Measurements from ENCODE around the gene PRPF6.
"Not testable (repeated sequence)": the region's sequence is repeated elsewhere in the genome, so short reads cannot be mapped to it uniquely, and the experiment has no call there.

PRPF6 gene

DNA sequence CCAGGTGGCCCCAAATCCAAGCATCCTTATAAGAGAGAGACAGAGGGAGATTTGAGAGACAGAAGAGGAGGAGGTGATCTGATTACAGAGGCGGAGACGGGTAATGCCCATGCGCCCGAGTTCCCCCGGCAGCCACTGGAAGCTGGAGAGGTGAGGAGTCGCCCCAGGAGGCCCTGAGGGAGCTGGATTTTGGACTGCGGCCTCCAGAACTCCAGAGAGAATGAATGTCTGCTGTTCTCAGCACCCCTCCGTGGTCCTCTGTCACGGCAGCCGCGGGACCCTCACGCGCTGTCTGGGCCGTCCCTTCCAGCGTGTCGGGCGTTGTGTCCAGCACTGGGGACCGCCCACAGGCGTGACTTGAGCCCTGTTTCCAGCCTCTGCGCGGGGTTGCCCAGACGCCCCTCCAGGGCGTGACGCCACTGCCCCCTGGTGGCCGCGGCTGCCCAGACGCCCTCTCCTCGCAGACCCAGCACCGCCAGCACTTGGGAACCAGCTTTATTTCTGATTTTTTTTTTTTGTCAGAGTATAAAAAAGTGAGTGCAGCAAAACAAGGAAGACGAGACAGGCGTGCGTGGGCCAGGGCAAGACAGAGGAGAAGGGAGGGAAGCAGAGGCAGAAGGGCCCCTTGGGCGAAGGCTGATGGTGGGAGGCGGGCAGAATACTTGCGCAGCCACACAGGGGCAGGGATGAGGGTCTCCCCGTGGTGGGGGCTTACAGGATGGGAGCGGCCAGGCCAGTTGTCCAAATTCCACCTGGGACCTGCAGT lies 7.1 kb upstream of the PRPF6 start:
- no peak for DNase-seq (ENCODE audit: low read depth, low spot score)

- no peak for DNase-seq (ENCODE audit: low read depth, low spot score)
These were observed 6.3 kb upstream of the PRPF6 start for GRCh38 chr20:63974402-63975200.

GRCh38 chr20:63976511-63976910 lies 4.4 kb upstream of the PRPF6 start:
- not testable (repeated sequence) for DNase-seq (ENCODE audit: low read depth, low spot score)

DNA sequence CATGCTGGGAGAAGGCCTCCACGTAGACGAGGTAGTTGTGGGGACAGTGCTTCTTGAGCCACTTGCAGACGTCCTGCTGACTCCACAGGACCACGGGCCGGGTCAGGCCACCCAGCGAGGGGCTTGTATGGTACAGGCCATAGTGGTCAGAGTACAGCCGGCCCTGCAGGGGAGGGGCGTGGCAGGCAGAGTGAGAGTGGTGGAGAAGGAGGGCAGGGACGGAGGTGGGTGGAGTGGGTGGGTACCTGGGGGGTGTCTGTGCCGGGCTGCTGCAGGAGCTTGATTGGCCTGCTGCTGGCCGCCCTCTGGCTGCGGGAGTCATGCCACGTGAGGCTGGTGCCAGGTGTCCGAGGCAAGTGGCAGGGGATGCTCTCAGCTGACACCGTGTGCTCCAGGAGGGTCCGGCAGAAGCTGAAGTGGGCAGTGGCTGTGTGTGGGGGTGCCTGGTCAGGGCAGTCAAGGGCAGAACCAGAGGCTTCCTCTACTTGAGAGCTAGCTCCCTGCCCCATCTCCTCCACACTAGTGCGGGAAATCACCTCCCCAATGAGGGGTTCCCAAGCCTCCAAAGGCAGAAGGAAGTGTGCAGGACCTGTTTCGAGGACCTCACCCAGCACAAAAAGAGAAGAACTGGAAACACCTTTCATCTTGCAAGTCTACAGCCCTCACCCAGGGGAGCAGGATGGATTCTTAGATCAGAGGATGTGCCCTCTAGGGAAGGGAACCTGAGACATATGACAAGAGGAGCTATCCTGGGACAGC lies 3.8 kb upstream of the PRPF6 start:
- DNase-seq (ENCODE audit: low read depth, low spot score), result no peak

GRCh38 chr20:63977739-63978276 lies 3.1 kb upstream of the PRPF6 start:
- DNase-seq (ENCODE audit: low read depth, low spot score), result no peak

- no peak for DNase-seq (ENCODE audit: low read depth, low spot score)
These were observed 2.4 kb upstream of the PRPF6 start for GRCh38 chr20:63978319-63979228.

- DNase-seq (ENCODE audit: low read depth, low spot score), result no peak
These were observed 1.7 kb upstream of the PRPF6 start for GRCh38 chr20:63979229-63979556.

DNA sequence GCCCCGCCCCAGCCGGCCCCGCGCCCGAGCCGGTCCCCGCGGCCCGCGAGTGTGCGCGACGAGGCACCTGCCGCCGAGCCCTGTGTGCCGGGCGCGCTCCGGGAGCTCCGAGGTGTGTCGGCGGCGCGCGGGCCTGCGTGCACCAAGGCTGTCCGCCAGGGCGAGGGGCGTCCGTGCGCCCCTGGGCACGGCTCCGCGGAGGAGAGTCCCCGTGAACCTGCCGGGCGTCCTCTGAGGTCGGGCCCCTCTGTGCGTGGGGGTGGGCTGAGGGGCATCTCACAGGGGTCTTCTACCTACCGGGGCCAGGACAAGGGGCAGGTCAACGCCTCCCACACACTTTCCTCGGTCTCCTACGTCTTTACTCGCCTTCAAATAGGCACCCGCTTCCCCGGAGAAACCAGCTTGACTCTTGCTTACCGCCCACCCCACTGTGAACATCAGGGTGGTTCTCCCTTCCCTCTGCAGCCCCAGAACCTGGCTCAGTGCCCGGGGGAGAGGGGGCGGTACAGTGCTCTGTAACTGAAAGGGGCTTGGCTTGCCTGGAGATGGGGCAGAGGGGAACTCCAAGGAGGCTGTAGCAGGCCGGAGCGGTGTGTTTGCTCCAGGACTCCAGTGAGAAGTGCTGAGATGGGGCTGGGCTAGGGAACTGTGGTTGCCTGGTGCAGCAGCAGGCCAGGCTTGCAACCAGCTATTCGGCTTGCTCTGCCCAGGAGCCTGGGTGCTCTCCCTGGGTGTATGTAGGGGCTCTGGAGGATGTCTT lies 1.2 kb upstream of the PRPF6 start, which contains the start of gene SAMD10:
Gene SAMD10, minus strand, starts transcription at position 86 of the 760 bp plus-strand sequence. CDS start 175 bp downstream, outside the sequence.
- DNase-seq (ENCODE audit: low read depth, low spot score), result no peak

DNA sequence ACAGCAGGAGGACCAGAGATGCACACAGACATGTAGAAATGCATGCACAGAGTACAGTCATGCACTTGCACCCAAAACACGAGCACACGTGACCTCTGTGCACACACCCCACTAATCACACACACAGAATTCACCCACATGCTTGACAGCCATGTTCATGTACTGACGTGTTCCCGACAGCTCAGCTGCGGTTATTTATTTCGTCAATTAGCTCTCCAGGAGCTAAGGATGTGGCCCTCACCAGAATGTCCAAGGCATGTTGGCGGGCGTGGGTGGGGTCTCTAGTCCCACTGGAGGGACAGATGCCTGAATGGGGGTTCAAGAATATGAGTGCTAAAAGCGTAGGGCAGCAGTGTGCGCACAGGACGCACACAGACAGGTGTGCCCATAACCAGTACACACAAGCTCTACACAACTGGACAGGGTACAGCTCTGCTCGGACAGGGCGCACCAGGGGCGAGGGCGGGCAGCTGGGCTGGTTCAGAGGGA lies 571 bp upstream of the PRPF6 start:
- DNase-seq (ENCODE audit: low read depth, low spot score), result no peak

- no peak for DNase-seq (ENCODE audit: low read depth, low spot score)
These were observed 2.0 kb downstream of the PRPF6 start for GRCh38 chr20:63982937-63983336.

DNA sequence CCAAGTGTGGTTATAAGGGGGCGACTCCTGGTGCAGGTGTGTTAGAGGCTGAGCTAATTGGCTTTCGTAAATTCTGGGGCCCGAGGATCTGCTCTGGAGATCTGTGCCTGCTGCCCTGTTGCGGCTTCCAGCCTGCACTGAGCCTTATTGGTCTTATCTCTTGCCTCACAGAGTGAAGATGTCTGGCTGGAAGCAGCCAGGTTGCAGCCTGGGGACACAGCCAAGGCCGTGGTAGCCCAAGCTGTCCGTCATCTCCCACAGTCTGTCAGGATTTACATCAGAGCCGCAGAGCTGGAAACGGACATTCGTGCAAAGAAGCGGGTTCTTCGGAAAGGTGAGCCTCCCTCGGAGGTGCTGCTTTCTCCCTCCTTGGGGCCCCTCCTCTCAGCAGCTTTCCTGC lies 20.0 kb downstream of the PRPF6 start:
- DNase-seq (ENCODE audit: low read depth, low spot score), result no peak

GRCh38 chr20:64001607-64002011 lies 20.7 kb downstream of the PRPF6 start:
- no peak for DNase-seq (ENCODE audit: low read depth, low spot score)

GRCh38 chr20:64003960-64004725 lies 23.2 kb downstream of the PRPF6 start:
- DNase-seq (ENCODE audit: low read depth, low spot score), result no peak

DNA sequence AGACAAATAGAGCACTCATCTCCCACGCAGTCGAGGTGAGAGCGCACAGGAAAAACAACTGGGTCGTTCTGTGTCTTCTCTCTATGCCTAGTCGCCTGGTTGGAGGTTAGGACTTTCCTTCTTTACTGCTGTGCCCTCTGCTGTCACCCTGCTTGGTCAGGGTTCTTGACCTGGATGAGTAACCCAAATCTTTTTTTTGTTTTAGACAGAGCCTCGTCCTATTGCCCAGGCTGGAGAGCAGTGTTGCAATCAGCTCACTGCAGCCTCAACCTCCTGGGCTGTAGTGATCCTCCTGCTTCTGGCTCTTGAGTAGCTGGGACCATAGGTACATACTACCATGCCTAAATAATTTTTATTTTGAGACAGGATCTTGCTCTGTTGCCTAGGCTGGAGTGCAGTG lies 24.5 kb downstream of the PRPF6 start:
- DNase-seq (ENCODE audit: low read depth, low spot score), result no peak

GRCh38 chr20:64006490-64006889 lies 25.6 kb downstream of the PRPF6 start:
- DNase-seq (ENCODE audit: low read depth, low spot score), result no peak

DNA sequence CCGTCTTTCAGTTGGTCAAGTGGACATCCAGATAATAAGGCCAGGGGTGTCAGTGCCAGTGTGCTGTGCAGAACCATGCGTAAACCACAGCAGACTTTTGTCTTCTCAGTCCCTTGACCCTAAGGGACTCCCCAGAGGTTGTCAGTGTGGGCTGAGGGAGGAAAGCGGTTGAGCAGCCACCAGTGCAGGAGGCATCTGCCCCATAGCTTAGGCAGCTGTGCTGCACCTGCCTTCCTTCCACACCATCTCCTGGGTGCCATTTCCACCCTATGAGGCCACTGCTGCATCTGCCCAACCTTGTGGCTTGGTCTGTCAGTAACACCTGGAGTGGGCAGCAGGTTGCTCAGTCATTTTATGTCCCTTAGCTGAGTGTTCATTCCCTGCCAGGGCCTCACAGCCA lies 26.0 kb downstream of the PRPF6 start:
- DNase-seq (ENCODE audit: low read depth, low spot score), result no peak

DNA sequence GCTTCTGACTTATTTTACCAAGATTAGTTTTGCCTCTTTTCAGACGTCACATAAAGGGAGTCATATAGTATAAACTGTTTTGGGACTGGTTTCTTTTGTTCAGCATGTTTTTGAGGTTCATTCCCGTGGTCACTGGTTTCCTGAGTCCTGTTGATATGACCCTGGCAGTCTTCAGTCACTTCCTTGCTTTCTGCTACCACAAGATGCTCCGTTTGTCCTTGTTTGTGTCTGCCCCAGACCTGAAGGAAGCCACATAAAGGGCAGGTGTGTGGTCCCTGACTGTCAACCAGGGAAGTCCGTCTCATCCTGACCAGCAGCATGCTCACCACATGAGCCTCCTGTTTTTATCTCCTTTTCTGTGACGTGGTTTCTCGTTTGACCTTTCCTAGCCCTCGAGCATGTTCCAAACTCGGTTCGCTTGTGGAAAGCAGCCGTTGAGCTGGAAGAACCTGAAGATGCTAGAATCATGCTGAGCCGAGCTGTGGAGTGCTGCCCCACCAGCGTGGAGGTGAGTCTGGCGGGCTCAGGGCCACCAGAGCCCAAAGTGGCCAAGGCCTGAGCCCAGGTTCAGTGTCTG lies 29.0 kb downstream of the PRPF6 start:
- DNase-seq (ENCODE audit: low read depth, low spot score), result no peak

DNA sequence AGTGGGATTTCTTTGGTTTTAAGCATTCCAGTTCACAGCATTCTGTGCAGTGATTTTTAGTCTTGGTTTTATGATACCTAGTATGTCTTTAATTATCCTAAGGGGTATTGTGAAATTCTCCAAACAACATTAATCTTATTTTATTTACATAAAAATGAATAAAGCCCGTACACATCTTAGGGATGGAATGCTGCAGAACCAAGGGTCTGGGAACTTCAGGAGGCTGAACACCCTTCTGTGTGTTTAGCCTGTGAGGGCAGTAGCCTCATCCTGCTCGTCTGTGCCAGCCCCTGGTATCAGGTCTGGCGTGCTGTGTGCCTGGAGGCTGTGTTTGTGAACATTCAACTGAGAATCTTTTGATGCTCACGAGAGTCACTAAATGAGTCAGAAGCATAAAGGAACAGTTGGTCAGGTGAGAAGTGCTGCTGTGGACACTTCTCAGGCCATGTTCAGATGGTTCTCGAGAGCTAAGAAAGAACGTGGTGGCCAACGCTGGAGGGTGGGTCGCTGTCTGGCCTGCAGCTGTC lies 29.8 kb downstream of the PRPF6 start:
- DNase-seq (ENCODE audit: low read depth, low spot score), result no peak

- DNase-seq (ENCODE audit: low read depth, low spot score), result no peak
These were observed 30.4 kb downstream of the PRPF6 start for GRCh38 chr20:64011366-64011779.
